NOMO-1 treated with DMSO at 0.1 percent for 48 hours (cell line): ENCODE data around the gene BRMS1.
"Not testable (repeated sequence)": the region's sequence is repeated elsewhere in the genome, so short reads cannot be mapped to it uniquely, and the experiment has no call there.

Source experiments
- DNase-seq: peaks from one replicate; lab custom pipeline; 2025; ENCODE audit not compliant: unreplicated experiment; lab: John Stamatoyannopoulos, UW

BRMS1 gene

DNA sequence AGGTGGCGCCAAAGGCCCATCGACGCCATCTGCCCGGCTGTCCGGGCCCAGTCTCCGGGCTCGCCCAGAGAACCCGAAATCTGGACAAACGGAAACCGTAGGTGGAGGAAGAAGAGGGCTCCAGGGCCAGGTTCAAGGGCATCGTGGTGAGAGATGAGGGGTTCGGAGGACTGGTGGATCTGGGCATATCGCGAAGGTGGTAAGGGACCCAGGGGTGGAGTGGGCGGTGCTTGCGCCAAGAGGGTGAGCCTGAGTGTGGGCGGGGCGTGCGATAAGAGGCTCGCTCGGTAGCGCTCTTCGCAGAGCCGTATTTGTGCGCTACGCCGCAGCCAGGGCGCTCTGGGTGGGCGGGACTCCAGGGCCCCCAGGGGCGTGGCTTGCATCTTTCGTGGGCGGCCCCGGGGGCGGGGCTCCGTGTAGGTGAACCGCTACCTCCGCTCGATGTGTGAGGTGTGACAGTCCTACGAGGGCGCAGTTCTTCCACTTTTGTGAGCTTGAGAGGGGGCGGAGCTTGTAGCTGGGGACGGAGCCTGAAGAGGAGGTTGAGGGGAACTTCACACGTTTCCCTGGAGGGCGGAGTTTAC, 32.8 kb downstream of the BRMS1 start:
- peak; percentile 95 for DNase-seq

- no peak for DNase-seq
Measured at GRCh38 chr11:66311470-66311964, 33.4 kb downstream of the BRMS1 start.

DNA sequence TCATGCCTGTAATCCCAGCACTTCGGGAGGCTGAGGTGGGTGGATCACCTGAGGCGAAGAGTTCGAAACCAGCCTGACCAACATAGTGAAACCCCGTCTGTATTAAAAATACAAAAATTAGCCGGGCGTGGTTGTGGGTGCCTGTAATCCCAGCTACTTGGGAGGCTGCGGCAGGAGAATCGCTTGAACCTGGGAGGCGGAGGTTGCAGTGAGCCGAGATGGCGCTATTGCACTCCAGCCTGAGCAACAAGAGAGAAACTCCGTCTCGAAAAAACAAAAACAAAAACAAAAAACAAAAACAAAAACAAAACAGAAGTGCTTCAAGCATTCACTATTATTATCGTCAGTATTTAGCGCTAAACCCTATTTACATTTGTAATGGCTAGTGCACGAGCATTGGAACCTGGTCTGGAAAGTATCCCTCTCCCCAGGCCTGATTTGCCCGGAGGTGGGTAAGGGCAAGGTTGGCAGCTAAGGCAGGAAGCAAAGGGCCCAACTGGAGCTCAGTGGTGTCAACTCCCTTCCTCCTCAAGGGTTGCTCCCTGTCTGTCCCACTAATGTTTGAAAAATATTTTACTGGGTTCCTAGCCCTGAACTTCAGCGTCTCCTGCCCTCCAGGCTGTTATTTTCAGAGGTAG, 34.0 kb downstream of the BRMS1 start:
- DNase-seq: not testable (repeated sequence)

DNA sequence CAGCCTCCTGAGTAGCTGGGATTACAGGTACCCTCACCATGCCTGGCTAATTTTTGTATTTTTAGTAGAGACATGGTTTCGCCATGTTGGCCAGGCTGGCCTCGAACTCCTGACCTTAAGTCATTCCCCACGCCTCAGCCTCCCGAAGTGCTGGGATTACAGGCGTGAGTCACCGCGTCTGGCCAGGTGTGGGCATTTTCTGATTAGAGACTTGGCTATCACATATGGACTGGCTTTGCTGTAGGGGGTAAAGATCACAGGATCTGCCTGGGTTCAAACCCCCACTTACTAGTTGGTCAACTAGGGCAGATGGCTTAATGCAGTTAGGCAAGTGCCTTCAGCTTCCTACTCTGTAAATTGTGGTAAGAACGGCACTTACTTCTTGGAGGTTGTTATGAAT, 34.6 kb downstream of the BRMS1 start:
- DNase-seq: no peak

DNA sequence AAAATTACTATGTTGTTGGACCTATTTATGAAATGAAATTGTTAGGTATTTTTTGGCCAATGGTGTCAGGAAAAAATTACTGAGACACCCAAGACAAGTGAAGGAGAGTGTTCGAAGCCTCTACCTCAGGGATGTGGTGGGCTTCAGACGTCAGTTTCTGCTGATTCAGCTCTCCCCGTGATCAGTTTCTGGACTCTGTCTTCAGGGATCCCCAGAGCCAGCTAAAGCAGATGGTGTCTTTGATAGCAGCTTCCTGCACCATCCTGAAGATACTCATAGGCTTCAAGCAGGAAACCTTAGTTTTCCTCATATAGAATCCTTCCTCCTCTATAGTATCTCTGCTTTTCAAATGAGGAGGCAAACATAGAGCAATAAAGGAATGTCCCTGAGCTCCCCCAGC, 35.4 kb downstream of the BRMS1 start:
- no peak for DNase-seq

- no peak for DNase-seq
Measured at GRCh38 chr11:66302656-66303055, 42.2 kb downstream of the BRMS1 start.

DNA sequence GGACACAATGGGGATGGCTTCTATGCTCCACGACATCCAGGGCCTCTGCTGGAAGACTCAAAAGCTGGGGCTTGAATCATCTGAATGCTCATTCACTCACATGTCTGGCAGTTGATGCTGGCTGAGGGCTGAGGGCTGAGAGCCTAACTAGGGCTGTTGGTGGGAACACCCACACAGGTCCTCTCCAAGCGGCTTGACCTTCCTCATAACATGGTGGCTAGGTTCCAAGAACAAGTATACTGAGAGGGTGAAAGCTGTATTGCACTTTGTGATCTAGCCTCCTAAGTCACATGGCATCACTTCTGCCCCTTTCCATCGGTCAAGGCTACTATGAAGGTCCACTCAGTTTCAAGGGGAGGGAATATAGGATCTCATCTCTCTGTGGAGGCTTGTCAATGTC, 45.7 kb downstream of the BRMS1 start:
- no peak for DNase-seq

- no peak for DNase-seq
Measured at GRCh38 chr11:66297610-66298009, 47.3 kb downstream of the BRMS1 start.

DNA sequence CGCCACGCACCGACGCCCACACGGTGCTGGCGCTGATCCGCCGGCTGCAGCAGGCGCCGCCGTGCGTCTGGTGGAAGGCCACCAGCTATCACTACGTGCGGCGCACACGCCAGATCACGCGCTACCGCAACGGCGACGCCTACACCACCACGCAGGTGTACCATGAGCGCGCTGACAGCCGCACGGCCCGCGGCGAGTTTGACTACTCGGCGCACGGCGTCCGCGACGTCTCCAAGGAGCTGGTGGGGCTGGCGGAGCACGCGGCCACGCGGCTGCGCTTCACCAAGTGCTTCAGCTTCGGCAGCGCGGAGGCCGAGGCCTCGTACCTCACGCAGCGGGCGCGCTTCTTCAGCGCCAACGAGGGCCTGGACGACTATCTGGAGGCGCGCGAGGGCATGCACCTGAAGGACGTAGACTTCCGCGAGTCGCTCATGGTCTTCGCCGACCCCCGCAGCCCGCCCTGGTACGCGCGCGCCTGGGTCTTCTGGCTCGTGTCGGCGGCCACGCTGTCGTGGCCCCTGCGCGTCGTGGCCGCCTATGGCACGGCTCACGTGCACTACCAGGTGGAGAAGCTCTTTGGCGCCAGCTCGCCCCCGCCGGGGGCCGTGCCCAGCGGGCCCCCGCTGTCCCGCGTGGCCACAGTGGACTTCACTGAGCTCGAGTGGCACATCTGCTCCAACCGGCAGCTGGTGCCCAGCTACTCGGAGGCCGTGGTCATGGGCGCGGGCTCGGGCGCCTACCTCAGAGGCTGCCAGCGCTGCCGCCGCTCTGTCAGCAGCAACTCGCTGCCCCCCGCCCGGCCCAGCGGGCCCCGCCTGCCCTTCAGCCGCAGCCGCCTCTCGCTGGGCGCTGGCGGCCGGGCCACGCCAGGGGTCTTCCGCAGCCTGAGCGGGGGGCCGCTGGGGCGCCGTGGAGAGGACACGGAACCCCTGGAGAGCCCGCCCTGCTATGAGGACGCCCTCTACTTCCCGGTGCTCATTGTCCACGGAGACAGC, 50.0 kb downstream of the BRMS1 start:
- DNase-seq: no peak

DNA sequence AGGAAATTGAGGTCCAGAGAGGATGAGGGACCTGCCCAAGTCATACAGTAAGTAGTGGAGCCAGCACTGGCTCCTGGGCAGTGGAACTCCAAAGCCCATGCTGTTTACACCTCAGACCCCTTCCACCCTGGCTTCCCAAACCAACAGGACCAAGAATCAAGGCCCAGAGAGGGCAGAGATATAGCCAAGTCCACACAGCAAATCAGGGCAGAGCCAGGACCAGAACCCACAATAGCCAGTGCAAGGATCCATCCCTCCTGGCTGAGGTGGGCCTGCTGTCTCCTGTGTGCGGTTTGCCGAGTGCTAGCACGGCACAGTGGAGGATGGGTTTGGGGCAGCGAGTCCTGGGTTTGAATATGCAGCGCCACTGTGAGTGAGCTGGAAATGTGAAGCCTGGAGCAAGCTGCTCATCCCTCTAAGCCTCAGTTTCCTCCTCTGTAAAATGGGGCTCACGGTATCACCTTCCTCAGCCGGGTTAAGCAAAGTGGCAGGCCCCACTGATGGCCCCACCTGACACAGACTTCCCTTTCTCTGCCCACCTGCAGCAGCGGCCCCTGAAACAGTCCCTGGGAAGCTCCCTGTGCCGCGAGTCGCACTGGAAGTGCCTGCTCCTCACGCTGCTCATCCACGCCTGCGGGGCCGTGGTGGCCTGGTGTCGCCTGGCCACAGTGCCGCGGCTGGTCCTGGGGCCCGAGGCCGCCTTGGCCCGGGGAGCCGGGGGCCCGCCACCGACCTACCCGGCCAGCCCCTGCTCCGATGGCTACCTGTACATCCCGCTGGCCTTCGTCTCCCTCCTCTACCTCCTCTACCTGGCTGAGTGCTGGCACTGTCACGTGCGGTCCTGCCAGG, 50.9 kb downstream of the BRMS1 start:
- DNase-seq: no peak

- DNase-seq: no peak
Measured at GRCh38 chr11:66293352-66293751, 51.6 kb downstream of the BRMS1 start.

- no peak for DNase-seq
Measured at GRCh38 chr11:66292543-66293332, 52.2 kb downstream of the BRMS1 start.

DNA sequence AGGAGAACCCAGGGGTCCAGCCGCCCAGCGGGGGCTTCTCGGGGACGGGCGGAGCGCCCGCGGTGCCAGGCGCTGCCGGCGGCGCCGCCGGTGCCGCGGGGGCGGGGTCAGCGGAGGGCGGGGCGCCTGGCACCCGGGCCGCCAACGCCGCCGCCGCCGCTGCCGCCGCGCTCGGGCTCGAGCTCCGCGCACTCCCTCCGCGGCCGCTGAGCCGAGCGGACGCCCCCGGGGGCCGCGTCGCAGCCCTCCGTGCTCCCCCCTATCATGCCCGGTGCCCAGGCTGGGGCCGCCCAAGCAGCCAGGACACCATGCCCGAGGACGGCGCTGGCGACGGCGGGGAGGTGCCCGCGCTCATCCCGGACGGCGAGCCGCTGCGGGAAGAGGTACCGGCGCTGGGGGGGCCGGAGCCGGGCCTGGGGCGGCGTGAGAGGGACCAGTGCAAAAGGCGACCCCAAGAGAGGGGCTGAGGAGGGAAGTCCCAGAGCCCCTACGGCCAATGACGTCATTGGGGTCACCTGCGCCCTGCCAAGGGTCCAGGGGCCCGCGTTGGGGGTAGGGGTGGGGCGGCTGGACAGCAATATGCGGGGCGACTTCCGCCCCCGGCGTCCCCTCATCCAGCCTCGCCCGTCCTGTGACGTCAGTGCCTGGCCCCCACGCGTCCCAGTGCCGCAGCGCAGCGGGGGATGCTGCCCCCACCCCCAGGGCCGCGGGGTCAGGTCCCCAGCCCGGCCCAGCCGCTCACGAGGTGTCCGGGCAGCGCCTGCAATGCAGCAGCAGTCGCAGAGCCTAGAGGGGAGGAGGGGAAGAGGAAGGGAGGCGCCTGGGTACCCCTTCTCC, 53.0 kb downstream of the BRMS1 start, which contains the start of gene TMEM151A:
Gene TMEM151A (plus strand): TSS at position 189 of the 837 bp plus-strand sequence. CDS start 120 bp downstream, at position 309.
- DNase-seq: no peak

- DNase-seq: no peak
Measured at GRCh38 chr11:66291303-66291705, 53.6 kb downstream of the BRMS1 start.

DNA sequence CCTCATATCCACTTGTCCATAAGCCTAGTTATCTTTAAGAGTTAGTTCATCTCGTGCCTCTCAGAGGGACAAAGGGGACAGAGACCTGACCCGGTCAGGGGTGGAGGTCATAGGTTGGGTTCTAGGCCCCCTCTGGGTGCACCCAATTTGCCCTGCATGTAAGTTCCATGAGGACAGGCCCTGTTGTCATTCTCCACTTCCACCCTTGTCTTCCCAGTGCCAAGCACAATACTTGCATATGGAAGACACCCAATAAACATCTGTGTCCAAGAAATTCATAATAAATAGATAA, 54.6 kb downstream of the BRMS1 start:
- DNase-seq: no peak

- peak; percentile 69 for DNase-seq
Measured at GRCh38 chr11:66289548-66290329, 55.2 kb downstream of the BRMS1 start.

DNA sequence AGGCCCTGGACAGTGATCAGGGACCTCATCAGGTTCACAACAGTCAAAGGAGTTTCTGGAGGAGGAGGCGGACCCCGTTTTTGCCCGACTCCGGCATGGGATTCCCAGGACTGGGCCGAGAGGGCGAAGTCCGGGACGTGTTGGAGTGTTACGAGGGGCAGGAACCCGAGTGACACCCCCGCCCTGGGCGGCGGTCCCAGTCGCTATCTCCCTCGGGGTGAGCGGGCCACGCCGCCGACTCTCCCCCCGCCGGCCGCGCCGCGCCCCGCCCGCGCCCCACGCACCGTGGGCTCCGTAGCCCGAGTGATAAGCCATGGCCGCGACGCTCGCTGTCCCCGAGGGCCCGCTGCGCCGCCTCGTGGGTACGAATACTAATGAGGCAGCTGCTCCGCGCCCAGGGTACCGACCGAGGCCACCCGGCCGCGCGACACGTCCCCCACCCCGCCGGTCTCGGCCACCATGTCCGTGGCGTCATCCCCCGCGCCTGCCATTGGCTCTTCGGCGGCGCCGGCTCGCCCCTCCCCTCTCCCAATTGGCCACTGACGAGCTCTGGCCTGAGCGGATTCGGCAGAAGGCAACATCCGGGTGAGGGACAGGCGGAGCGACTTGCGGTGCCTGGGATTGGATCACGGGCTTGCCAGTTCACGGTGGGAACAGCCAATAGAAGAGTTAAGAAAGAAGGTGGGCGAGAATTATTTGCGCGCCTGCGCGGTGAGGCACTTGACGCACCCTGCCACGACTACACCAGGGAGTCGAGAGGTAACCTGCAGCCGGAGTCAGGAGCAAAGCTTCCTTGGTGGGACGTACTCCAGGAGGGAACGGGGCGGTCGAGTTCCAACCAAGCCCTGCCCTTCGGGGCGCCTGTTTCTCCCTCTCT, 56.0 kb downstream of the BRMS1 start, which contains the start of gene YIF1A:
Gene YIF1A (minus strand): TSS at position 473 of the 877 bp plus-strand sequence. CDS start 158 bp downstream, at position 315.
- peak; percentile 99 for DNase-seq
